ENCODE results near the gene BCKDHB. TPM values are rescaled to one million over a fixed set of nuclear protein-coding genes. Genes with fewer than 3 reads are reported as not detected.

Gene BCKDHB
- total and polyA plus RNA-seq, 4 donors, result 11.7 to 19.9 (median 16.5) TPM

DNA sequence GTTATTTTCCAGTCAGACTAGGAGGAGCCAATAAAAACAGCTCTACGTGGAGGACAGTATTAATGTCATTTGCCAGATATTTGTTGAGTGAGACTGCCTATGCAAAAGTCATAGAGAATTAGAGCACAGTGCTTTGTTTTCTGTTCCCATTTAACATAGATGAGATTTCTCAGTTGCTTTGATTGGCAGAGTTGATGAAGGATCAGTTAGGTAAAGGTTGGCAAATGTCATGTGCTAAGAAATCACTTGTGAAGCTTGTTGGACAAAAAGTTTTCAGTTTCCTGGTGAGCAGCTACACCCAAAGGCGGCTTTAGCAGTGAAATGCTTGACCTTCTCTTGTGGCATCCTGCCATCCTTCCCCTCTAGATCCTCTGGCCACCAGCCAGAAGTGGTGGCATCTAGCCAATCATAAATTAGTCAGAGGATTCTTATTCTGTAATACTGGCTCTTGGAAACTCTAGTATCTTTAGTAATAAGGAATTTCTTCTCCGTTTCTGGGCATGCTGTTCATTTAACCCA is 37.0 kb downstream of the BCKDHB start:
- peak overlapping the region in 1 of 2 donors; percentile 71 for H3K27ac ChIP-seq (ENCODE audit: low read depth in 1 of 2, low read length in 2 of 2)
- peak; percentile 81 for ATAC-seq (ENCODE audit: low FRiP score)
- H3K9me3 ChIP-seq (ENCODE audit: control insufficient read depth, low read length), result no peaks in the 10 kb centered on the region
- peaks cover 3 to 15% of the 10 kb centered on the region in 2 donors for H3K4me1 ChIP-seq (ENCODE audit: control insufficient read depth in 1 of 2, insufficient read depth in 2 of 2, low read length in 2 of 2)
- H3K36me3 ChIP-seq (ENCODE audit: control insufficient read depth in 1 of 2, insufficient read depth in 2 of 2, low read length in 1 of 2), result no peaks in the 10 kb centered on the region
- 4 to 5% methylated on average over 3 of the region's 3 CpGs for WGBS, 2 donors
- H3K27me3 ChIP-seq (ENCODE audit: control insufficient read depth in 1 of 2, insufficient read depth in 2 of 2, low read length in 1 of 2), result no peaks in the 10 kb centered on the region
- no peak overlapping the region for H3K4me3 ChIP-seq (ENCODE audit: low read length in 2 of 2)
- intact Hi-C loops (cut with DNase I), result no loop called here
- peak; percentile 76 to 78 for DNase-seq

DNA sequence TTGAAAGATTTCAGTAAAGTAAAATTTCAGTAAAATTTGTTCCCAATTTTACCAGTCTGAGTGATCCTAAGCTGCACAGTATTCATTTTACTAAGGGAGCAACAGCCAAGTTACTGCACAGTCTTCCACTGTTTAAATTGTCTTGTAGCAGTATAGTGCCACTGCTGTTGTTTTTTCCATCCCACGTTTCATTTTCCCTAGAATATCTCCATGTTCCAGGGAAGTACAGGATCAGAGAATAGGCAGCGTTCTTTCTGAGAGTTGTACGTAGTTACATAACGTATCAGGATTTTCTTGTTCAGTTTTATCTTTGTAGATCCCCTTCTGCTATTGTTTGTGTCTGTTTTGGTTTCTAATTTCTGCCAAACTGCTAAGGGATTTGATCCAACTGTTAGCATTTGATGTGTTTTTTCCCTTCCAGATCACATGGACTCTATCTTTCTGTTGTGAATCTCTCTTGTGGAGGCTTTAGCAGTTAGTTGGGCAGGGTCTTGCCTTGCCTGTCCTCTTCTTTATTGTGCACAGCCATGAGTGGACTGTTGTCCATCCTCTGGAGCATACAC is 38.4 kb downstream of the BCKDHB start:
- 9 to 17% methylated on average over 4 of the region's 4 CpGs for WGBS, 2 donors
- DNase-seq, result no peak
- intact Hi-C loops (cut with DNase I), result loop anchor here in 1 of 2 donors (5.0 kb wide), 1 partner anchor 153 kb away; no protein-coding TSS in a partner anchor
- H3K9me3 ChIP-seq (ENCODE audit: control insufficient read depth, low read length), result no peaks in the 10 kb centered on the region
- ATAC-seq (ENCODE audit: low FRiP score), result no peak
- peaks cover 3 to 15% of the 10 kb centered on the region in 2 donors for H3K4me1 ChIP-seq (ENCODE audit: control insufficient read depth in 1 of 2, insufficient read depth in 2 of 2, low read length in 2 of 2)
- H3K36me3 ChIP-seq (ENCODE audit: control insufficient read depth in 1 of 2, insufficient read depth in 2 of 2, low read length in 1 of 2), result no peaks in the 10 kb centered on the region
- H3K27me3 ChIP-seq (ENCODE audit: control insufficient read depth in 1 of 2, insufficient read depth in 2 of 2, low read length in 1 of 2), result no peaks in the 10 kb centered on the region
- no peak overlapping the region for H3K4me3 ChIP-seq (ENCODE audit: low read length in 2 of 2)
- H3K27ac ChIP-seq (ENCODE audit: low read depth in 1 of 2, low read length in 2 of 2), result no peak overlapping the region

- no peaks in the 10 kb centered on the region for H3K27me3 ChIP-seq (ENCODE audit: control insufficient read depth in 1 of 2, insufficient read depth in 2 of 2, low read length in 1 of 2)
- DNase-seq, result no peak
- H3K4me3 ChIP-seq (ENCODE audit: low read length in 2 of 2), result no peak overlapping the region
- no peaks in the 10 kb centered on the region for H3K9me3 ChIP-seq (ENCODE audit: control insufficient read depth, low read length)
- peaks cover 3 to 15% of the 10 kb centered on the region in 2 donors for H3K4me1 ChIP-seq (ENCODE audit: control insufficient read depth in 1 of 2, insufficient read depth in 2 of 2, low read length in 2 of 2)
- no peak overlapping the region for H3K27ac ChIP-seq (ENCODE audit: low read depth in 1 of 2, low read length in 2 of 2)
- intact Hi-C loops (cut with DNase I), result loop anchor here in 1 of 2 donors (5.0 kb wide), 1 partner anchor 153 kb away; no protein-coding TSS in a partner anchor
- ATAC-seq (ENCODE audit: low FRiP score), result peak; percentile 17
- H3K36me3 ChIP-seq (ENCODE audit: control insufficient read depth in 1 of 2, insufficient read depth in 2 of 2, low read length in 1 of 2), result no peaks in the 10 kb centered on the region
Observed at GRCh38 chr6:80145509-80145908, 39.0 kb downstream of the BCKDHB start.

GRCh38 chr6:80145921-80146320 is 39.5 kb downstream of the BCKDHB start:
- WGBS, 2 donors, result 69 to 70% methylated on average over 1 of the region's 1 CpG
- Histone ChIP-seq H3K36me3 (ENCODE audit: control insufficient read depth in 1 of 2, insufficient read depth in 2 of 2, low read length in 1 of 2) (no peaks in the 10 kb centered on the region), H3K27ac (ENCODE audit: low read depth in 1 of 2, low read length in 2 of 2) (no peak overlapping the region), H3K9me3 (ENCODE audit: control insufficient read depth, low read length) (no peaks in the 10 kb centered on the region), H3K4me3 (ENCODE audit: low read length in 2 of 2) (no peak overlapping the region), H3K4me1 (ENCODE audit: control insufficient read depth in 1 of 2, insufficient read depth in 2 of 2, low read length in 2 of 2) (peaks cover 3 to 15% of the 10 kb centered on the region in 2 donors), H3K27me3 (ENCODE audit: control insufficient read depth in 1 of 2, insufficient read depth in 2 of 2, low read length in 1 of 2) (no peaks in the 10 kb centered on the region)
- intact Hi-C loops (cut with DNase I), result loop anchor here in 1 of 2 donors (5.0 kb wide), 1 partner anchor 154 kb away; no protein-coding TSS in a partner anchor
- ATAC-seq (ENCODE audit: low FRiP score) (no peak), DNase-seq (no peak)

DNA sequence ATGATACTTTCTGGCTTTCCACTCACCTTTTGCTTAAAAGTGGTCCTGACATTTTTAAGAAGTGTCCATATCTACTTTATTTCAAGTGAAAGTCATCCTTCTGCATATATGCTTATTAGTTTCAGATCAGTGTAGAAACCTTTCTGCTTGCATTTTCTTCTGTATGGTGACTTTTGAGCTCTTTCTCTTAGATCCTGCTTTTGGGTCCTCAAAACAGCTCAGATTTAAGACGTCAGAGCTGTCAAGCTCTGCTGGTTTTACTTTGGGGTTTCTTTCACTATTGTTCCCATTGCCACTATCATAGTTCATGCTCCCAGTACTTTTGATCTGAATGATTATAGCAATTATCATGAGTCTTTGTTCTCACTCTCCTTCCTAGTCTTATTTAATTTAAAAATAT is 41.7 kb downstream of the BCKDHB start:
- ATAC-seq (ENCODE audit: low FRiP score), result no peak
- Histone ChIP-seq H3K36me3 (ENCODE audit: control insufficient read depth in 1 of 2, insufficient read depth in 2 of 2, low read length in 1 of 2) (no peaks in the 10 kb centered on the region), H3K27ac (ENCODE audit: low read depth in 1 of 2, low read length in 2 of 2) (no peak overlapping the region), H3K4me3 (ENCODE audit: low read length in 2 of 2) (no peak overlapping the region), H3K4me1 (ENCODE audit: control insufficient read depth in 1 of 2, insufficient read depth in 2 of 2, low read length in 2 of 2) (peaks cover 3 to 15% of the 10 kb centered on the region in 2 donors), H3K27me3 (ENCODE audit: control insufficient read depth in 1 of 2, insufficient read depth in 2 of 2, low read length in 1 of 2) (no peaks in the 10 kb centered on the region), H3K9me3 (ENCODE audit: control insufficient read depth, low read length) (no peaks in the 10 kb centered on the region)
- DNase-seq, result no peak
- intact Hi-C loops (cut with DNase I), result loop anchor here in 1 of 2 donors (5.0 kb wide), 1 partner anchor 156 kb away; no protein-coding TSS in a partner anchor
- WGBS, 2 donors, result 93 to 97% methylated on average over 1 of the region's 1 CpG

GRCh38 chr6:80151635-80152034 is 45.2 kb downstream of the BCKDHB start:
- H3K27me3 ChIP-seq (ENCODE audit: control insufficient read depth in 1 of 2, insufficient read depth in 2 of 2, low read length in 1 of 2), result no peaks in the 10 kb centered on the region
- DNase-seq (no peak), ATAC-seq (ENCODE audit: low FRiP score) (no peak)
- H3K9me3 ChIP-seq (ENCODE audit: control insufficient read depth, low read length), result no peaks in the 10 kb centered on the region
- H3K36me3 ChIP-seq (ENCODE audit: control insufficient read depth in 1 of 2, insufficient read depth in 2 of 2, low read length in 1 of 2), result peaks cover 0 to 2% of the 10 kb centered on the region in 2 donors
- intact Hi-C loops (cut with DNase I), result no loop called here
- no peak overlapping the region for H3K27ac ChIP-seq (ENCODE audit: low read depth in 1 of 2, low read length in 2 of 2)
- WGBS, 2 donors, result 87% methylated on average over 2 of the region's 2 CpGs
- no peak overlapping the region for H3K4me3 ChIP-seq (ENCODE audit: low read length in 2 of 2)
- H3K4me1 ChIP-seq (ENCODE audit: control insufficient read depth in 1 of 2, insufficient read depth in 2 of 2, low read length in 2 of 2), result no peaks in the 10 kb centered on the region

DNA sequence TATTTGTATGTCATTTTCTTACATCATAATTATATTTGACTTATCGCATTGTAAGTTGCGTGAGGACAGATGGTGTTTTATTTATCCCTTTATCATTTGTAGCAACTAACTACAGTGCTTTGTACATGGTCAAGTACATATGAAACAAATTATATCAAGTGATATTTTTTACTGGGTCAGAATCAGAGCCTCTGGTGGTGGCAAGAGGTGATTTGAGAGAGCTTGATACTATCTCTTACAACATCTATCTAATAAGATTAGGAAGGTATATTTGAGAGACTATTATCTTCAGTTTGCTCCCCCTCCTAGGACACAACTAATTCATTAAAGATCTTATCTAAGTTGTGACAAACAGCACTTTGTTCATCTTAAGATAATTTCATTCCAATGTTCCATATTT is 47.7 kb downstream of the BCKDHB start:
- WGBS, 2 donors, result 98 to 99% methylated on average over 2 of the region's 2 CpGs
- H3K4me1 ChIP-seq (ENCODE audit: control insufficient read depth in 1 of 2, insufficient read depth in 2 of 2, low read length in 2 of 2), result no peaks in the 10 kb centered on the region
- H3K36me3 ChIP-seq (ENCODE audit: control insufficient read depth in 1 of 2, insufficient read depth in 2 of 2, low read length in 1 of 2), result peaks cover 0 to 2% of the 10 kb centered on the region in 2 donors
- intact Hi-C loops (cut with DNase I), result no loop called here
- H3K9me3 ChIP-seq (ENCODE audit: control insufficient read depth, low read length), result no peaks in the 10 kb centered on the region
- DNase-seq (no peak), ATAC-seq (ENCODE audit: low FRiP score) (no peak)
- no peaks in the 10 kb centered on the region for H3K27me3 ChIP-seq (ENCODE audit: control insufficient read depth in 1 of 2, insufficient read depth in 2 of 2, low read length in 1 of 2)
- H3K4me3 ChIP-seq (ENCODE audit: low read length in 2 of 2), result no peak overlapping the region
- no peak overlapping the region for H3K27ac ChIP-seq (ENCODE audit: low read depth in 1 of 2, low read length in 2 of 2)

DNA sequence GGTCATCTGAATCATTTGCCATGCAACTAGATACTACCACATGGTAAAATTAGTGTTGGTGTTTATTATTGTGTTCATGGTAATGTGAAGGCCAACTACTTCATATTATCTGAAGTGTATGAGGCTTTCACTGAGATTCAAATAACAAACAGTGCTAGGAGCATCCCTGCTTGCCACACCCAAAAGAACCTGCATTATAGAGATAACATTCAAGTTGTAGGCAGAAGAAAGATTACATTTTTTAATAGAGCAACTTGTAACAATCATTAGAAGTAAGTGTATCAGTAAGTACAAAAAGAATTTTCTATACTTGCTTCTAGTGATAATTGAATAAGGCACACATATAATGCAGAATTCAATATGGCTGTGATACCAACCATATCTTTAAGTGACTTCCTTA is 49.8 kb downstream of the BCKDHB start:
- intact Hi-C loops (cut with DNase I), result no loop called here
- Histone ChIP-seq H3K27me3 (ENCODE audit: control insufficient read depth in 1 of 2, insufficient read depth in 2 of 2, low read length in 1 of 2) (no peaks in the 10 kb centered on the region), H3K4me1 (ENCODE audit: control insufficient read depth in 1 of 2, insufficient read depth in 2 of 2, low read length in 2 of 2) (no peaks in the 10 kb centered on the region), H3K9me3 (ENCODE audit: control insufficient read depth, low read length) (no peaks in the 10 kb centered on the region), H3K27ac (ENCODE audit: low read depth in 1 of 2, low read length in 2 of 2) (no peak overlapping the region), H3K36me3 (ENCODE audit: control insufficient read depth in 1 of 2, insufficient read depth in 2 of 2, low read length in 1 of 2) (peaks cover 0 to 2% of the 10 kb centered on the region in 2 donors), H3K4me3 (ENCODE audit: low read length in 2 of 2) (no peak overlapping the region)
- no peak for ATAC-seq (ENCODE audit: low FRiP score)
- DNase-seq, result no peak

DNA sequence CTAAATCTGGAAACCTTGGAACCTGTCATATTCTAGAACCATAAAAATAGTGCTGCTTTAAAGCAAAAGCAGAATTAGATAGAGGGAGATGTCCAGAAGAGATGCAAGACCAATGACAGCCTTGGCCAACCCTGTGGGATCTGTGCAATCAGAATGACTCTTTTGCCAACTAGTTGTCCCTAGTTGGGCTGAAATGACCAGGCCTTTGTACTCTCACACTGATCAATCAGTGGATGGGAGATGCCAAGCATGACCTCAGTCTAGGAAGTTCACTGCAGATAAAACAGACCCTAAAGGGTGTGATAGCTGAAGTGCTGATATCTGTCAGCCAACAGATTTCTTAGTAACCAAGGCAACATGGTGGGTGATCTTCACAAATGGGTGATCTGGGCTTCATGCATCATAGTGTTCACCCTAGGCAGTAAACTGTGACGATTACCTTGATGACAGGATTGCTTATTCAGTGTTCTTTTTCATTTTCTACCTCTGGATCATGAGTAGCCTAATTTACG is 52.1 kb downstream of the BCKDHB start:
- Histone ChIP-seq H3K9me3 (ENCODE audit: control insufficient read depth, low read length) (no peaks in the 10 kb centered on the region), H3K27me3 (ENCODE audit: control insufficient read depth in 1 of 2, insufficient read depth in 2 of 2, low read length in 1 of 2) (no peaks in the 10 kb centered on the region), H3K36me3 (ENCODE audit: control insufficient read depth in 1 of 2, insufficient read depth in 2 of 2, low read length in 1 of 2) (peaks cover 0 to 2% of the 10 kb centered on the region in 2 donors), H3K27ac (ENCODE audit: low read depth in 1 of 2, low read length in 2 of 2) (no peak overlapping the region), H3K4me1 (ENCODE audit: control insufficient read depth in 1 of 2, insufficient read depth in 2 of 2, low read length in 2 of 2) (no peaks in the 10 kb centered on the region), H3K4me3 (ENCODE audit: low read length in 2 of 2) (no peak overlapping the region)
- no peak for ATAC-seq (ENCODE audit: low FRiP score)
- WGBS, 2 donors, result 97 to 98% methylated on average over 2 of the region's 2 CpGs
- DNase-seq, result no peak
- intact Hi-C loops (cut with DNase I), result no loop called here
